ENCODE results near the gene AP4S1.

AP4S1 gene

DNA sequence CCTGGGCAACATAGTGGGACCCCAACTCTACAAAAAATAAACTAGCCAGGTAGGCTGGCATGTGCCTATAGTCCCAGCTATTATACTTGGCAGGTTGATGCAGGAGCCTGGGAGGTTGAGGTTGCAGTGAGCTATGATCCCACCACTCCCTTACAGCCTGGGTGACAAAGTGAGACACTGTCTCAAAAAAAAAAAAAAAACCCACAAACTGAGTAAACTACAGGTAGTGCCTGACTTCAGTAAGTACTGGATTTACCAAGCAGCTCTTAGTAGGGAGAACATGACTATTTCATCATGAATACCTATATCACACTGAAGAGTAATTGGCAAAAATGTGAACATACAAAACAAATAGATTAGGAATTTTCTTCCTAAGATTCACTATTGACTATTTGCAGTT is 32.4 kb upstream of the AP4S1 start:
- no peak overlapping the region for H3K27ac ChIP-seq (ENCODE audit: low read depth, low read length)
- no peaks in the 10 kb centered on the region for H3K27me3 ChIP-seq (ENCODE audit: control insufficient read depth in 1 of 2, insufficient read depth in 2 of 2, low read length in 2 of 2)
- H3K9me3 ChIP-seq (ENCODE audit: control insufficient read depth in 1 of 2, low read length in 2 of 2): peaks cover under 1 to 4% of the 10 kb centered on the region in 2 donors
- peaks cover under 1 to 2% of the 10 kb centered on the region in 2 donors for H3K36me3 ChIP-seq (ENCODE audit: control insufficient read depth in 1 of 2, insufficient read depth in 2 of 2, low read length in 2 of 2)
- H3K9ac ChIP-seq (ENCODE audit: low read depth in 1 of 2, low read length in 2 of 2): no peak overlapping the region
- no peak overlapping the region for H3K4me3 ChIP-seq (ENCODE audit: low read depth in 1 of 2, low read length in 2 of 2)
- H3K4me1 ChIP-seq (ENCODE audit: control insufficient read depth in 1 of 2, insufficient read depth in 2 of 2, low read length in 2 of 2): peaks cover 16 to 19% of the 10 kb centered on the region in 2 donors

DNA sequence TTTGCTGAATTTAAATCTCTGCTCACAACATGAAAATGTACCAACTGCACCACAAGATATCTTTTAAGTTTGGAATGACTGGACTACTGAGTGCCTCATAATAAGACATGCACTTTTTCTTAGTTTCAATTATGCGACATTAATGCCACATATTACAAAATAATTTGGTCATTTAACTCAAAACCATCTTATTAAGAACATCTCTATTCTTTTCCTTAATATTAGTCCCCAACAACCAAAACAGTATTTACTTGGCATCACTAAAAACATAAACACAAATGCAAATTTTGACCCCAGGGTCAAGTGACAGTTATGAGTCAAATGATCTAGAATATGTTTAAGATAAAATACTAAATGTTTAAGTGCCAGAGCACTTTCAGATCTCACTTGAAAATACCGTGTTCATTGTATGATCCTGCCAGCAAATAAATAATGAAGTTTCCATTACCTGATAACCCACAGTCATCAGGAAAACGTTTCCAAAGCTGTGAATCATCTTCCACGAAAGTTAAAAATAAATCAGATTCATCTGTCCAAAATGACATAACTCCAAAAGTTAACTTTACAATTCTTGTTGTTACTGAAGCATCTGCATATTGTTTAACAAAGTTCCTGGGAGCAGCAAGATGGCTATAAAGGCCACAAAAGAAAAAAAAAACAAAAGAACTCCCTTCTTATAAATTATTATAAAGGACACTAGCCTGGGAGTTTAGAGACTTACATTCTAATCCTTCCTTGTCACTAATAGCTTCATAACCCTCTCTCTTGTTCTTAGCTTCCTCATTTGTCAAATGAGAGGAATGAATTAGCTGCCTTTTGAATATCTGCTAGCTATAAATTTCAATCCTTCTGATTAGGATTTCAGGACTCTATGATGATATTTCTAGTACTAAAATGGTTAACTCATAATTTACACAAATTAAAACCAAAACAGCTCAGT is 30.5 kb upstream of the AP4S1 start:
- H3K9me3 ChIP-seq (ENCODE audit: control insufficient read depth in 1 of 2, low read length in 2 of 2): peaks cover 7 to 11% of the 10 kb centered on the region in 2 donors
- H3K4me3 ChIP-seq (ENCODE audit: low read depth in 1 of 2, low read length in 2 of 2): no peak overlapping the region
- H3K4me1 ChIP-seq (ENCODE audit: control insufficient read depth in 1 of 2, insufficient read depth in 2 of 2, low read length in 2 of 2): peaks cover 14 to 16% of the 10 kb centered on the region in 2 donors
- H3K27me3 ChIP-seq (ENCODE audit: control insufficient read depth in 1 of 2, insufficient read depth in 2 of 2, low read length in 2 of 2): no peaks in the 10 kb centered on the region
- no peak overlapping the region for H3K27ac ChIP-seq (ENCODE audit: low read depth, low read length)
- H3K9ac ChIP-seq (ENCODE audit: low read depth in 1 of 2, low read length in 2 of 2): no peak overlapping the region
- H3K36me3 ChIP-seq (ENCODE audit: control insufficient read depth in 1 of 2, insufficient read depth in 2 of 2, low read length in 2 of 2): peaks cover 5 to 8% of the 10 kb centered on the region in 2 donors

- Histone ChIP-seq H3K27ac (ENCODE audit: low read depth, low read length) (no peak overlapping the region), H3K4me1 (ENCODE audit: control insufficient read depth in 1 of 2, insufficient read depth in 2 of 2, low read length in 2 of 2) (peaks cover 11 to 14% of the 10 kb centered on the region in 2 donors), H3K4me3 (ENCODE audit: low read depth in 1 of 2, low read length in 2 of 2) (no peak overlapping the region), H3K9me3 (ENCODE audit: control insufficient read depth in 1 of 2, low read length in 2 of 2) (peaks cover 7 to 11% of the 10 kb centered on the region in 2 donors), H3K27me3 (ENCODE audit: control insufficient read depth in 1 of 2, insufficient read depth in 2 of 2, low read length in 2 of 2) (no peaks in the 10 kb centered on the region), H3K9ac (ENCODE audit: low read depth in 1 of 2, low read length in 2 of 2) (no peak overlapping the region), H3K36me3 (ENCODE audit: control insufficient read depth in 1 of 2, insufficient read depth in 2 of 2, low read length in 2 of 2) (peaks cover 5 to 8% of the 10 kb centered on the region in 2 donors)
Observed at GRCh38 chr14:30995689-30996088, 29.8 kb upstream of the AP4S1 start.

DNA sequence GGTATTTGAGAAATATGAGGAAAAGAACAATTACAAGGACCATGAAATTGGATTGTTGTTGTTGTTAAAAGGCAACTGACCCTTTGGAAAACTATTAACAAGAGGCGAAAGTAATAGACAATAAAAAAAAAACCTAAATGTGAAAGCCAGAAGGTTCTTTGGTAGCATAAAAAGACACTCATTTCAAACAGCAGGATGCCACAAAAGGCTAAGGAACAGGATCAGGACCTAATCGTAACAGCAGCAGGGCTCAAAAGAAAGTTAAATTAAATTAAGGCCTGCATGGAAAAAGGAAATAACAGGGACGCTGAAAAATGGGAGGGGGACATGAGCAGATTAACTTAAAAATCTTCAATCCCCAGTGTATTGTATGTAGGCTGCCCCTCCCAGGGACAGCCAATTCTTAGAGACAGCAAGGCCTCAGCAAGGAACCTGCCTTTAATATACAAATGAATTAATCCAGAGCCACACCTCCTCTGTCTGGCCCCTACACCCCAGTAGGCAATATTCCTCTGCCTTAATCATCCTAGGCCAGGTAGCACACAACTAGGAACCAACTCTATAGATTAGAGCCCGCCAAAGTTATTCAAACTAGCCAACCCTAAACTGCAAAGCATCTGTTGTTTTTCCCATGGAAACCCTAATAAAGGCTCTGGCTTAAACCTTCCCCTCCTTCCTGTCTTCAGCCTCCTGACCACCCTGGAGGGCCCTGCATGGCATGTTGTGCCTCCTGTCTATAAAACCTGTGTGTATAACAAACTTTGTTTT is 28.4 kb upstream of the AP4S1 start:
- H3K9ac ChIP-seq (ENCODE audit: low read depth in 1 of 2, low read length in 2 of 2): no peak overlapping the region
- no peaks in the 10 kb centered on the region for H3K27me3 ChIP-seq (ENCODE audit: control insufficient read depth in 1 of 2, insufficient read depth in 2 of 2, low read length in 2 of 2)
- peaks cover 4 to 5% of the 10 kb centered on the region in 2 donors for H3K4me1 ChIP-seq (ENCODE audit: control insufficient read depth in 1 of 2, insufficient read depth in 2 of 2, low read length in 2 of 2)
- peaks cover 7 to 11% of the 10 kb centered on the region in 2 donors for H3K9me3 ChIP-seq (ENCODE audit: control insufficient read depth in 1 of 2, low read length in 2 of 2)
- no peak overlapping the region for H3K4me3 ChIP-seq (ENCODE audit: low read depth in 1 of 2, low read length in 2 of 2)
- no peak overlapping the region for H3K27ac ChIP-seq (ENCODE audit: low read depth, low read length)
- peaks cover 5 to 8% of the 10 kb centered on the region in 2 donors for H3K36me3 ChIP-seq (ENCODE audit: control insufficient read depth in 1 of 2, insufficient read depth in 2 of 2, low read length in 2 of 2)

- Histone ChIP-seq H3K27me3 (ENCODE audit: control insufficient read depth in 1 of 2, insufficient read depth in 2 of 2, low read length in 2 of 2) (no peaks in the 10 kb centered on the region), H3K9me3 (ENCODE audit: control insufficient read depth in 1 of 2, low read length in 2 of 2) (peaks cover 7 to 11% of the 10 kb centered on the region in 2 donors), H3K27ac (ENCODE audit: low read depth, low read length) (no peak overlapping the region), H3K4me3 (ENCODE audit: low read depth in 1 of 2, low read length in 2 of 2) (no peak overlapping the region), H3K9ac (ENCODE audit: low read depth in 1 of 2, low read length in 2 of 2) (no peak overlapping the region), H3K36me3 (ENCODE audit: control insufficient read depth in 1 of 2, insufficient read depth in 2 of 2, low read length in 2 of 2) (peaks cover 5 to 8% of the 10 kb centered on the region in 2 donors), H3K4me1 (ENCODE audit: control insufficient read depth in 1 of 2, insufficient read depth in 2 of 2, low read length in 2 of 2) (peaks cover 4 to 5% of the 10 kb centered on the region in 2 donors)
Observed at GRCh38 chr14:30998100-30998706, 27.2 kb upstream of the AP4S1 start.

- Histone ChIP-seq H3K9me3 (ENCODE audit: control insufficient read depth in 1 of 2, low read length in 2 of 2) (peaks cover 7 to 11% of the 10 kb centered on the region in 2 donors), H3K36me3 (ENCODE audit: control insufficient read depth in 1 of 2, insufficient read depth in 2 of 2, low read length in 2 of 2) (peaks cover 5 to 8% of the 10 kb centered on the region in 2 donors), H3K27ac (ENCODE audit: low read depth, low read length) (no peak overlapping the region), H3K9ac (ENCODE audit: low read depth in 1 of 2, low read length in 2 of 2) (no peak overlapping the region), H3K27me3 (ENCODE audit: control insufficient read depth in 1 of 2, insufficient read depth in 2 of 2, low read length in 2 of 2) (no peaks in the 10 kb centered on the region), H3K4me3 (ENCODE audit: low read depth in 1 of 2, low read length in 2 of 2) (no peak overlapping the region), H3K4me1 (ENCODE audit: control insufficient read depth in 1 of 2, insufficient read depth in 2 of 2, low read length in 2 of 2) (peaks cover 4 to 5% of the 10 kb centered on the region in 2 donors)
Observed at GRCh38 chr14:30999038-30999773, 26.2 kb upstream of the AP4S1 start.

DNA sequence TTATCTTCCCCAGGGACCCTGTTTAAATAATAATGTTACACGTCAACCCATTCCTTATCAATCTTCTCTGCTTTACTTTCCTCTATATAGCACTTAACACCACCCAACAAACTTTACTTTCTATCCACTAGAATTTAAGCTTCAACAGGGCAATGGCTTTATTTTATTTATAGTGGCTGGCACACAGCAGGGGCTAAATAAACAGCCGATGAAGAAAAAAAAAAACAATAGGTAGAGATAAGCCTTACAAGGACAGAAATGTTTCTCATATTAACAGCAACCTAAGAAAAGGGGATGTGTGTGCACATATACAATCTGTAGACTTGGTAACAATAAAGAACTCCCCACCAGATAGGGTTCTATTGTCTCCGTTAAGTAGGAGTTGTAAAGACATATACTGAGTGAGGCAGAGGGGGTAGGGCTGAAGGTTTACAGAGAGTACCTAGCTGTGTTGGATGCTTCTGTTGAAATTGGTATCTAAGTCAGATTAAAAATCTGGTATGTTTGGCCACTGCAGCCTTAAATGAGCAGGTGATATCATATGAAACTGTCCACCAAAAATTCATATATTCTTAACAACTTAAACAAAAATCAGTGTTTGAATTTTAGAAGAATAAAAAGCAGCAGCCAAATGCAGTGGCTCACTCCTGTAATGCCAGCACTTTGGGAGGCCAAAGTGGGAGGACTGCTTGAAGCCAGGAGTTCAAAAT is 24.7 kb upstream of the AP4S1 start:
- H3K4me1 ChIP-seq (ENCODE audit: control insufficient read depth in 1 of 2, insufficient read depth in 2 of 2, low read length in 2 of 2): peaks cover 0 to 2% of the 10 kb centered on the region in 2 donors
- peaks cover 8 to 10% of the 10 kb centered on the region in 2 donors for H3K36me3 ChIP-seq (ENCODE audit: control insufficient read depth in 1 of 2, insufficient read depth in 2 of 2, low read length in 2 of 2)
- H3K9me3 ChIP-seq (ENCODE audit: control insufficient read depth in 1 of 2, low read length in 2 of 2): peaks cover 7 to 11% of the 10 kb centered on the region in 2 donors
- no peak overlapping the region for H3K9ac ChIP-seq (ENCODE audit: low read depth in 1 of 2, low read length in 2 of 2)
- no peaks in the 10 kb centered on the region for H3K27me3 ChIP-seq (ENCODE audit: control insufficient read depth in 1 of 2, insufficient read depth in 2 of 2, low read length in 2 of 2)
- no peak overlapping the region for H3K27ac ChIP-seq (ENCODE audit: low read depth, low read length)
- H3K4me3 ChIP-seq (ENCODE audit: low read depth in 1 of 2, low read length in 2 of 2): no peak overlapping the region

GRCh38 chr14:31001339-31001658 is 24.1 kb upstream of the AP4S1 start:
- Histone ChIP-seq H3K27me3 (ENCODE audit: control insufficient read depth in 1 of 2, insufficient read depth in 2 of 2, low read length in 2 of 2) (no peaks in the 10 kb centered on the region), H3K4me1 (ENCODE audit: control insufficient read depth in 1 of 2, insufficient read depth in 2 of 2, low read length in 2 of 2) (no peaks in the 10 kb centered on the region), H3K4me3 (ENCODE audit: low read depth in 1 of 2, low read length in 2 of 2) (no peak overlapping the region), H3K9ac (ENCODE audit: low read depth in 1 of 2, low read length in 2 of 2) (no peak overlapping the region), H3K36me3 (ENCODE audit: control insufficient read depth in 1 of 2, insufficient read depth in 2 of 2, low read length in 2 of 2) (peaks cover 8 to 10% of the 10 kb centered on the region in 2 donors), H3K27ac (ENCODE audit: low read depth, low read length) (no peak overlapping the region), H3K9me3 (ENCODE audit: control insufficient read depth in 1 of 2, low read length in 2 of 2) (peaks cover 7 to 11% of the 10 kb centered on the region in 2 donors)

- peaks cover 4% of the 10 kb centered on the region in 2 donors for H3K9me3 ChIP-seq (ENCODE audit: control insufficient read depth in 1 of 2, low read length in 2 of 2)
- no peak overlapping the region for H3K27ac ChIP-seq (ENCODE audit: low read depth, low read length)
- no peak overlapping the region for H3K4me3 ChIP-seq (ENCODE audit: low read depth in 1 of 2, low read length in 2 of 2)
- no peaks in the 10 kb centered on the region for H3K27me3 ChIP-seq (ENCODE audit: control insufficient read depth in 1 of 2, insufficient read depth in 2 of 2, low read length in 2 of 2)
- no peak overlapping the region for H3K9ac ChIP-seq (ENCODE audit: low read depth in 1 of 2, low read length in 2 of 2)
- no peaks in the 10 kb centered on the region for H3K4me1 ChIP-seq (ENCODE audit: control insufficient read depth in 1 of 2, insufficient read depth in 2 of 2, low read length in 2 of 2)
- peaks cover 5 to 6% of the 10 kb centered on the region in 2 donors for H3K36me3 ChIP-seq (ENCODE audit: control insufficient read depth in 1 of 2, insufficient read depth in 2 of 2, low read length in 2 of 2)
Observed at GRCh38 chr14:31003284-31003683, 22.2 kb upstream of the AP4S1 start.

All from duodenal mucosa (tissue), 2 donors.